Measurements from ENCODE around the gene ZC3H10. TPM values are rescaled to one million over a fixed set of nuclear protein-coding genes. Genes with fewer than 3 reads are reported as not detected.
A peak's percentile ranks its signal among the peaks of the same experiment; 100 is the strongest.

The ZC3H10 gene
- total and polyA plus RNA-seq, 2 of the 4 experiments (the other 2 are of a cell fraction): 1.5 to 3.6 TPM

GRCh38 chr12:56104109-56104814 lies 13.8 kb upstream of the ZC3H10 start, which contains the start of gene PA2G4 (continued):
- peak; percentile 60 for TF ChIP-seq BHLHE40 (IDR thresholded peaks at IDR 0.05; ENCODE audit: low read depth, low read length)
- peak; percentile 93 for TF ChIP-seq MXI1 (IDR thresholded peaks at IDR 0.05; ENCODE audit: borderline replicate concordance, low read depth, low read length)
- no peak; the same call in 1 of the 2 replicates for TF ChIP-seq SMC3 (IDR thresholded peaks at IDR 0.05; ENCODE audit: low read depth, low read length)
- no peak for TF ChIP-seq RFX5 (IDR thresholded peaks at IDR 0.05; ENCODE audit: low read depth, low read length)
- TF ChIP-seq MAZ (IDR thresholded peaks at IDR 0.05; ENCODE audit: borderline replicate concordance, low read depth, low read length): peak; percentile 86
- peak; percentile 70 for TF ChIP-seq POLR2A (IDR thresholded peaks at IDR 0.05; ENCODE audit: low read depth, low read length)
- TF ChIP-seq CEBPB (IDR thresholded peaks at IDR 0.05; ENCODE audit: low read depth, low read length): no peak
- no peak for TF ChIP-seq CHD1 (IDR thresholded peaks at IDR 0.05; ENCODE audit: low read depth, low read length)
- no peak for TF ChIP-seq NFE2L2 (IDR thresholded peaks at IDR 0.05; ENCODE audit: low read depth, low read length)

Measured in IMR-90 (cell line).